NCI-H524 (cell line): Measurements from ENCODE around the gene HERC6.
"Not testable (repeated sequence)": the region's sequence is repeated elsewhere in the genome, so short reads cannot be mapped to it uniquely, and the experiment has no call there.

Source experiments
- DNase-seq, 2 experiments: peaks; one replicate each; lab custom pipeline; 2025; lab: John Stamatoyannopoulos, UW

Gene HERC6

GRCh38 chr4:88447371-88448095 is 68.9 kb downstream of the HERC6 start:
- DNase-seq: no peak

DNA sequence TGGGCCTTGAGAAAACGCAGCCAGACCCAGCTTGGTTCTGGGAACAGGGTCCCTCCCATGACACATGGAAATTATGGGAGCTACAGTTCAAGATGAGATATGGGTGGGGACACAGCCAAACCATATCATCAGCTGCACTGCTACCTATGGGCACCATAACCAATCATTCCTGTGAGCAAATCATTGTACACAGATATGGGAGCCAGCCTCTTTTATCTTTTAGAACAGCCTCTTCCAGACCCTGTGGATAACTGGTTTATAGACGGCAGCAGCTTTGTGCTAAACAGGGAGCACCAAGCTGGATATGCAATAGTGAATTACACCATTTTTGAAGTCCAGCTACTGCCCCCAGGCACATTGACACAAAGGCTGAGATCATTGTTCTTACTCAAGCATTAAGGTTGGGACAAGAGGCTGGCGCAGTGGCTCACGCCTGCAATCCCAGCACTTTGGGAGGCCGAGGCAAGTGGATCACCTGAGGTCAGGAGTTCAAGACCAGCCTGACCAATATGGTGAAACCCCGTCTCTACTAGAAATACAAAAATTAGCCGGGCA is 69.6 kb downstream of the HERC6 start:
- DNase-seq: not testable (repeated sequence)

DNA sequence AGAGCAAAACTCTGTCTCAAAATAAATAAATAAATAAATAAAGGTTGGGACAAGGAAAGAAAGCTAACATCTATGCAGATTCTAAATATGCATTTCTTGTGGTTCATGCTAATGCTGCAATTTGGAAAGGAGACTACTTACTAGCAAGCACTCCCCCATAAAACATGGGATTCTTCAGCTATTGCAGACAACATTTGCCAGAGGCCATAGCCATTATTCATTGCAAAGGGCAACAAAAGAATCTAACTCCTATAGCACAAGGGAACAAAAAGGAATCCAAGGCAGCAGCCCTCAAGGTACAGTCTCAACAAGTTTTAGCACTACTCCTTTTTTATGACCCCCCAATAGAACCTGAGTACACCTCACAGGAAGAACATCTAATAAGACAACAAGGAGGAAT is 70.2 kb downstream of the HERC6 start:
- DNase-seq: no peak

- DNase-seq: no peak
These were observed 70.6 kb downstream of the HERC6 start for GRCh38 chr4:88449290-88449689.

- no peak for DNase-seq
These were observed 72.6 kb downstream of the HERC6 start for GRCh38 chr4:88451205-88451604.

GRCh38 chr4:88452912-88453311 is 74.3 kb downstream of the HERC6 start:
- DNase-seq: no peak

DNA sequence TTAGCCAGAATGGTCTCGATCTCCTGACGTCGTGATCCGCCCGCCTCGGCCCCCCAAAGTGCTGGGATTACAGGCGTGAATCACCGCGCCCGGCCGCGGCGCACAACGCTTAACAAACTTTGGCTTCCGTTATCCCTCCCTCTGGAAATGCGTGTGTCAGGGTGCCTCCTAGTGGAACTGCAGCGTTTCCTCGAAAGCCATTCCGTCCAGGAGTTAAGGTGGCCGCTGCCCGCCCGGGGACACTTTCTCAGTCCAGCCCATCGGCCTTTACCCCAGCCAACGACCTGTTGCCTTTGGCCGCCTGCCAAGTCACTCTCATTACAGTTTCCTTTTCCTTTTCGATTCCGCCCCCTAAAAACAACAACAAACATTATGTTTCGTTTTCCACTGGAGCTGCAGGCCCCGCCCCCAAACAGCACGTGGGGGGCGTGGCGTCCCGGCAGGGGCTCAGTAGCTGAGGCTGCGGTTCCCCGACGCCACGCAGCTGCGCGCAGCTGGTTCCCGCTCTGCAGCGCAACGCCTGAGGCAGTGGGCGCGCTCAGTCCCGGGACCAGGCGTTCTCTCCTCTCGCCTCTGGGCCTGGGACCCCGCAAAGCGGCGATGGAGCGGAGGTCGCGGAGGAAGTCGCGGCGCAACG is 78.1 kb downstream of the HERC6 start, which contains the start of gene HERC5:
TSS of gene HERC5 (plus strand) at position 450 of the 637 bp plus-strand sequence. CDS start at position 601, 151 bp downstream.
- peak; percentile 42 to 59 for DNase-seq

DNA sequence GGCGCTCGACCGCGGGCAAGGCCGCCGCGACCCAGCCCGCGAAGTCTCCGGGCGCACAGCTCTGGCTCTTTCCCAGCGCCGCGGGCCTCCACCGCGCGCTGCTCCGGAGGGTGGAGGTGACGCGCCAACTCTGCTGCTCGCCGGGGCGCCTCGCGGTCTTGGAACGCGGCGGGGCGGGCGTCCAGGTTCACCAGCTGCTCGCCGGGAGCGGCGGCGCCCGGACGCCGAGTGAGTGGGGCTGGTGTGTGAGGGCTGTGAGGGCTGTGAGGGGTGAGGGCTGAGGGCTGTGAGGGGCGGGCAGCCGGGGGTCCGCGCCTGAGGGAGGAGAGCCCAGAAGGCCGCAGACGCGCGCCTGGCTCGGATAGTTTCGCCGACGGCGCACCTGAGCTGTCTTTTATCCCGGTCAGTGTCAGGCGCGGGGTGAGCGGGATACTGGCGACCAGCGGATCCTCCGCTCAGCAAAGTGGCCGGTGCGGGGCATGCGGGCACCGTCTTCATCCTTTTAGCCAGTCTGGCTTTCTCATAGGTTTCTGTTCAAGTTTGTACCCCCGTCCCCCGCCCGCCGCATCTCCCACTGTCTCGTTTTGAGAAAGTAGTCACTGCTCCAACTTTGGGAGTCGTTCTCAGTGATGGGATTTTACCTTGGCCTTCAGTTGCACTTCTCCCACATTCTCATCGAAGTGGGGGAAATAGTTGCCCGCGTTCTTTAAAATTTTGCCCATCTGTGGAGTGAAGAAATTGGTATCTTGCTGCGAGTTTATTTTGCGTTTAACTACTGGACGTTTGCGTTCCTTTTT is 78.9 kb downstream of the HERC6 start:
- peak in 1 of 2 experiments; percentile 6 for DNase-seq

- no peak for DNase-seq
These were observed 79.6 kb downstream of the HERC6 start for GRCh38 chr4:88458104-88458740.

GRCh38 chr4:88465653-88466192 is 87.1 kb downstream of the HERC6 start:
- DNase-seq: no peak

GRCh38 chr4:88467392-88467791 is 88.7 kb downstream of the HERC6 start:
- DNase-seq: no peak

- no peak for DNase-seq
These were observed 98.7 kb downstream of the HERC6 start for GRCh38 chr4:88477229-88477860.

- no peak for DNase-seq
These were observed 99.6 kb downstream of the HERC6 start for GRCh38 chr4:88478247-88478646.

- no peak for DNase-seq
These were observed 102.9 kb downstream of the HERC6 start for GRCh38 chr4:88481537-88481936.

DNA sequence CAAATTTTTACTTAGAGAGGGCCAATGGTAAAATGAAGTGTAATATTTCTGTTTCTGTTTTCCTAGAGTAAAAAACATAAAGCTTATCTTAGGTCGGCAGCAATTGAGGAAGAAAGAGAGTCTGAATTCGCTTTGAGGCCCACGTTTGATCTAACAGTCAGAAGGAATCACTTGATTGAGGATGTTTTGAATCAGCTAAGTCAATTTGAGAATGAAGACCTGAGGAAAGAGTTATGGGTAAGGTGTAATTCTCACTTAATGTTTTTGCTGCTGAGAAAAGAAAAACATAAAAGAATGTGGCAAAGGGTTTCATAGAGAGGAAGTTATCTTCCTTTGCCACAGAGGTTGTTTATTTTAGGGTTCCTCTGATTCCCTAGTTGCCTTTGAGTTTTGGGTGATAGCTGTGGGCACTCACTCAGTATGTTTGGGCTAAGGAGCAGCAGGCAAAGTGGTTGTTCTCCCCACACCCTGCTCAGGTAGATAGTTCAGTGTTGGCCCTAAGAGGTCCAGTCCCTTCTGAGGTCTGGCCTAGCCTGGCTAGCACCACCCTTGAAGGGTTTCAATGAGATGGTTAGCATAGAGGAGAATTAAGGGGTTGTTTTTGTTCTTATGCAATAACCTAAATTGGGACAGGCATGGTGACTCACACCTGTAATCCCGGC is 110.6 kb downstream of the HERC6 start:
- DNase-seq: no peak
